GM12891 (cell line): ENCODE results near the gene ALMS1.

Experiments used
- PAX5 ChIP-seq: IDR thresholded peaks from 2 replicates; pipeline ENCODE4 v1.6.1; 2011; ENCODE audit warnings: low read length, moderate library complexity, mild to moderate bottlenecking; ENCODE audit not compliant: insufficient read depth, severe bottlenecking
- POLR2AphosphoS5 ChIP-seq: IDR thresholded peaks from 2 replicates; pipeline ENCODE4 v1.6.1; 2011; ENCODE audit warnings: low read depth, low read length, control low read depth
- TAF1 ChIP-seq: IDR thresholded peaks from 2 replicates; pipeline ENCODE4 v1.6.1; 2011; ENCODE audit warnings: low read depth, low read length, control low read depth

GRCh38 chr2:73385504-73386341, at the start of gene ALMS1:
- TF ChIP-seq TAF1 (peak; percentile 41; the same call in 1 of the 2 replicates), POLR2AphosphoS5 (no peak), PAX5 (peak; percentile 45)
